ENCODE measurements around the gene MCUB. TPM values are rescaled to one million over a fixed set of nuclear protein-coding genes. Genes with fewer than 3 reads are reported as not detected.

Gene MCUB
- total RNA-seq, 2 experiments from 2014 or later: 62.3 to 65.3 TPM

GRCh38 chr4:109699553-109700225 lies 139.6 kb downstream of the MCUB start:
- no peak for ATAC-seq
- H3K27me3 Mint-ChIP-seq: no peaks in the 10 kb centered on the region

GRCh38 chr4:109701566-109702410 lies 141.7 kb downstream of the MCUB start:
- ChIA-PET CTCF (interaction anchor here (1.0 to 2.7 kb wide), 11 partner anchors 9 to 280 kb away, joined by 3 to 12 read pairs (median 3); partner anchors contain the start of gene PLA2G12A), POLR2A (interaction anchor here (1.1 to 3.1 kb wide), 6 partner anchors 10 to 142 kb away, joined by 3 to 20 read pairs (median 6); partner anchors contain the start of gene MCUB)
- ATAC-seq: no peak
- Mint-ChIP-seq H3K4me3 (peak overlapping the region; percentile 91), H3K27ac (peak overlapping the region; percentile 91), H3K36me3 (ENCODE audit: low read depth) (peaks cover 14% of the 10 kb centered on the region), H3K9me3 (no peaks in the 10 kb centered on the region), H3K4me1 (ENCODE audit: low read depth) (peaks cover 23% of the 10 kb centered on the region), H3K27me3 (no peaks in the 10 kb centered on the region)
- no peak for DNase-seq
- intact Hi-C loops (cut with micrococcal nuclease): loop anchor here (5.0 kb wide), 1 partner anchor 139 kb away; the partner anchor contains the start of gene MCUB
- TF ChIP-seq CTCF (IDR thresholded peaks at IDR 0.05): no peak

More at GRCh38 chr4:109699553-109700225, 139.6 kb downstream of the MCUB start:
- CTCF ChIA-PET: interaction anchor here (0.6 to 2.7 kb wide), 8 partner anchors 9 to 138 kb away, joined by 3 to 12 read pairs (median 4); no protein-coding TSS in a partner anchor
- POLR2A ChIA-PET: interaction anchor here (0.7 to 2.3 kb wide), 4 partner anchors 9 to 111 kb away, joined by 3 to 7 read pairs (median 4); no protein-coding TSS in a partner anchor
- intact Hi-C loops (cut with micrococcal nuclease): loop anchor here (5.0 kb wide), 1 partner anchor 137 kb away; the partner anchor contains the start of gene MCUB
- no peak overlapping the region for H3K27ac Mint-ChIP-seq
- H3K4me1 Mint-ChIP-seq (ENCODE audit: low read depth): peaks cover 23% of the 10 kb centered on the region
- no peaks in the 10 kb centered on the region for H3K9me3 Mint-ChIP-seq
- no peak for DNase-seq
- H3K4me3 Mint-ChIP-seq: no peak overlapping the region
- TF ChIP-seq CTCF (IDR thresholded peaks at IDR 0.05): no peak
- H3K36me3 Mint-ChIP-seq (ENCODE audit: low read depth): peaks cover 18% of the 10 kb centered on the region

- peak; percentile 85 for ATAC-seq
- Mint-ChIP-seq H3K4me3 (peak within 1 kb of the TSS; percentile 91), H3K27ac (peak within 1 kb of the TSS; percentile 91), H3K4me1 (ENCODE audit: low read depth) (peaks cover 23% of the 10 kb centered on the region), H3K27me3 (no peaks in the 10 kb centered on the region), H3K9me3 (no peaks in the 10 kb centered on the region), H3K36me3 (ENCODE audit: low read depth) (peaks cover 7% of the 10 kb centered on the region)
- ChIA-PET CTCF (interaction anchor here (0.8 to 2.3 kb wide), 19 partner anchors 9 to 282 kb away, joined by 3 to 8 read pairs (median 4); partner anchors contain the start of genes MCUB, PLA2G12A and SEC24B), POLR2A (interaction anchor here (0.7 to 3.1 kb wide), 7 partner anchors 11 to 267 kb away, joined by 3 to 20 read pairs (median 5); partner anchors contain the start of gene MCUB)
- peak; percentile 71 for TF ChIP-seq CTCF (IDR thresholded peaks at IDR 0.05)
- intact Hi-C loops (cut with micrococcal nuclease): loop anchor here (5.0 kb wide), 1 partner anchor 141 kb away; the partner anchor contains the start of gene MCUB
- DNase-seq: peak; percentile 82
Observed at GRCh38 chr4:109702950-109703663, 143.1 kb downstream of the MCUB start, which contains the start of gene CASP6. TSS of gene CASP6 (minus strand) at chr4:109703445. CDS start at chr4:109703395, 50 bp downstream.

- ATAC-seq (peak; percentile 1), DNase-seq (no peak)
- Mint-ChIP-seq H3K9me3 (no peaks in the 10 kb centered on the region), H3K27me3 (no peaks in the 10 kb centered on the region), H3K4me1 (ENCODE audit: low read depth) (peaks cover 20% of the 10 kb centered on the region), H3K36me3 (ENCODE audit: low read depth) (peaks cover 7% of the 10 kb centered on the region), H3K4me3 (peak overlapping the region; percentile 91), H3K27ac (peak overlapping the region; percentile 91)
- no peak for TF ChIP-seq CTCF (IDR thresholded peaks at IDR 0.05)
- ChIA-PET CTCF (interaction anchor here (0.8 to 2.3 kb wide), 15 partner anchors 9 to 270 kb away, joined by 3 to 8 read pairs (median 4); partner anchors contain the start of genes MCUB and SEC24B), POLR2A (interaction anchor here (0.7 to 3.1 kb wide), 7 partner anchors 10 to 268 kb away, joined by 3 to 20 read pairs (median 3); partner anchors contain the start of gene MCUB)
- intact Hi-C loops (cut with micrococcal nuclease): loop anchor here (5.0 kb wide), 1 partner anchor 142 kb away; the partner anchor contains the start of gene MCUB
Observed at GRCh38 chr4:109703664-109704361, 143.8 kb downstream of the MCUB start.
